NCI-H774 (cell line): ENCODE data around the gene PPP3CA.

ENCODE experiments used
- DNase-seq: peaks from one replicate; lab custom pipeline; 2025; lab: John Stamatoyannopoulos, UW

The PPP3CA gene

GRCh38 chr4:101175896-101176676 is 171.2 kb downstream of the PPP3CA start:
- no peak for DNase-seq

DNA sequence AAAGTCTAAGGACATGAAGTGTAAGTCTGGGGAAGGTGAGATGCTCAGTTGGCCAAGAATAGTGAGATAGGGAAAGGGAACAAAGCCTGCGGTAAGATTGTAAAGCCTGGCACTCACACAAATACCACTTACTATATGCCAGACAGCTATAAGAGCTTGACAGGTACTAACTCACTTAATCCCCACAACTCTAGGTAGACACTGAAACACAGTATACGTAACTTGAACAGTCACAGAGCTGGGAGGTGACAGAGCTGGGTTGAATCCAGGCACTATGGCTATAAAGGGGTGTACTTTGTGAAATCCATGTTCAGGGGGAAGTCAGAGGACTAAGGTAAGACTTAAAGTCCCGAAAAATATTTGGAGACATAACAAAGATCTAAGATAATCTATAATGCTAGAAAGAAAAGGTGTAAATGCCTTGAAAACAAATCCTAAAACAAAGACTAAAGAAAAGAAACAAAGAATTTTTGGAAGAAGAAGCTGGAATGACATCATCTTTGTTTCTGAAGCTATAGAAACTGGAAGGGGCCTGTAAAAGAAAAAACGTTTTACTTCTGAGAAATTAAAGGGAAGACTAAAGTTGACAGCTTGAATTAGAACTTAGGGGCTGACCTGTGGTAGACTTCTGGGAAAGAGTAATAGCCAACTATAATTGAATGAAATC is 172.5 kb downstream of the PPP3CA start:
- DNase-seq, result no peak

DNA sequence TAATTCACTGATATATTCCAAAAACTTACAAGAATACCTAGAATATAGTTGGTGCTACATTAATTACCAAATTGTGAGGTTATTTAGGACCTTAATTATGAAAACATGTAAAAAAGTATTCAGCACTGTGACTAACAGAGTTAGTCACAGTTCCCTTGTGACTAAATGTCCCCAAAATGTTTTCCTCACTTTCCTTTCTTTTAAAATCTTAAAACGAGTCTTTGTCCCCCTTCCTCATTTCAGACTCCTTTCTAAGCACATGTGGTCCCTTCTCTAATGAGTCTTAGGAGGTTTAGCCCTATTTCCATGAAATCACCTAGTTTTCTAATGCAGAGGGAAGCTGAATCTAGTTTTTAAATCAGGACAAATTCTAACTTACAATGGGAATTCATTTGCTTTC is 175.0 kb downstream of the PPP3CA start:
- DNase-seq, result no peak

DNA sequence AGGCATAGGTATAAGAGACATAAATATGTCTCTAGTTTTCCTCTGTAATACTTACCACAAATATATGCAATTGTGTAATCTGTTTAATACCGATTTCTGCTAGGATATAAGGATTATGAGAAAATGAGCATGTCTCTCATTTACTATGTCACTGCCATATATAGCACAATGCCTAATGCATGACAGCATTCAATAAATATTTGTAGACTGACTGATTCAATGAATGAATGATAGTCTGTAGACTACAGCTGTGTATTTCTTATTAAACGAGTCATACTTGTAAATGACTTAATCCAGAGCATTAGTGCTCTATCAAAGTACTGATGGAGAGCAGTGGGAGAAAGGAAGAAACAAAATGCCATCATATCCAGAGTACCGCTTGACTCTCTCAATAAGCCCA is 175.6 kb downstream of the PPP3CA start:
- no peak for DNase-seq

DNA sequence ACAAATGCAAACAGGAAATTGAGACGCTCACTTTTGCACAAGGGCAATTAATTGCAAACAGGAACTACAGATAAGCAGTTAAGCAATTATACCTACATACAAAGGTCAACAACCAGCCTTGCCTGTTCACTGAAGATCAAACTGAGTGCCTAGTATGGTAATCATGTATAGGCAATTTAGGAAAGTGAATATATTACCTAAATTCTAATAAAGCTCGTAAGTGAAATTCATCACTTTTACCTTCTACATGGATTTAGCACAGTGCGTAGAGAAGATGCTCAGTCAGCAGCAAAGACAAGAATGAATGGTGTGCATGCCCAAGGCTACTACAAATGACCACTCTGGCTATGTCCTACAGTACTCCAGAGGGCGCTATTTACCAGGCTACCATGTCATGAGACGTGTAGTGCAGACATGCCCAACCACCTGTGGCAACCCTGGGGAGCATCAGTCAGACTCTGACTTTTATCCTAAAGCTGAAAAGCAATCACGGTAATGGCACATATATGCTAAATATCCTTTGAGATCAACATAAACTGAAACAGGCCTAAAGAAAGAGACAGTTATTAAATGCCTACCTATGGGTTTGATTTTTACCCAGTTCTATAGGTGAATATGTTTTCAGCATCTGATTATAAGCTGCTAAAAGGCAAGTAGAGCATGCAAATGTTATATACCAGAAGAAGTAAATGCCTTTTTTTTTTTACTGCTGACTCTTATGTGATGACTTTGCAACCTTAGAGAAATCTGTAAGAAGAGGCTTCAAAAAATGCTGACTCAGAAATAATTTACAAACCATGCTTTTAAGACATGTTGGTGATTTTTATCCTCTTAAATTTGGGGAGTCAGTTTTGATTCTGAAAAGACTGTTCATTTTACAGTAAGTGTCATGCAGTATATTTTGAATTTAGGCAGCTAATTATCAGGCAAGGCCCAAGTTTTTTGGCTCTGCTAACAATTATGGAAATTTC is 178.0 kb downstream of the PPP3CA start:
- DNase-seq, result peak; percentile 43

GRCh38 chr4:101163936-101164335 is 183.4 kb downstream of the PPP3CA start:
- DNase-seq, result no peak

- DNase-seq, result no peak
These were observed 184.3 kb downstream of the PPP3CA start for GRCh38 chr4:101162990-101163380.

DNA sequence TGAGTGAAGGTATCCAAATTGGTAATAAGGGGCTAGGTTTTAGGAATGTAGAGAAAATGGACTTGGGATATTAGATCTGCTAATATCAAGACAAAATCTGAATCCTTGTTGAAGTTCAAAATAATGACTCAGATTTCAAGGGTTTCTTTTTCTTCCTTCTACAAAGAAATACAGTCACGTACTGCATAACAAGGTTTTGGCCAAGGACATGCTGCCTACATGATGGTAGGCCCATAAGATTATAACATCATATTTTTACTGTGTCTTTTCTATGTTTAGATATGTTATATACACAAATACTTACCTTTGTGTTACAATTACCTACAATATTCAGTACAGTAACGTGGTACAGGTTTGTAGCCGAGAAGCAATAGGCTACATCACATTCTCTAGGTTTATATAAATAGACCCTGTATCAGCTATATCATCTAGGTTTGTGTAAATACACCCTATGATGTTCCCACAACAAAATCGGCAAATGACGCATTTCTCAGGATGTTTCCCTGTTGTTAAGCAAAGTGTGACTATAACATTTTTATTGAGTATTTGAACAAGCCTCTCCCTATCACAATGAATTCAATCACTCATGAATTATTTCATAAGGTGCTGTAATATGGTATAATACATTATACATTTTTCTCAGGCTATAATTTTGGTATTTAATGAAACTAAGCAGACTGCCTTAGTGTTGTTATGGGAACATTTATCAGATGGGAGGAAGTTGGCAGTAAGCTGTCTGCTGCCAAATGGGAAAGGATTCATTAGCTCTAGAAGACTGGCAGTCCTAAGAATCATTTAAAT is 186.3 kb downstream of the PPP3CA start:
- DNase-seq, result no peak

GRCh38 chr4:101158507-101158906 is 188.8 kb downstream of the PPP3CA start:
- DNase-seq, result no peak

- no peak for DNase-seq
These were observed 189.2 kb downstream of the PPP3CA start for GRCh38 chr4:101158134-101158482.

DNA sequence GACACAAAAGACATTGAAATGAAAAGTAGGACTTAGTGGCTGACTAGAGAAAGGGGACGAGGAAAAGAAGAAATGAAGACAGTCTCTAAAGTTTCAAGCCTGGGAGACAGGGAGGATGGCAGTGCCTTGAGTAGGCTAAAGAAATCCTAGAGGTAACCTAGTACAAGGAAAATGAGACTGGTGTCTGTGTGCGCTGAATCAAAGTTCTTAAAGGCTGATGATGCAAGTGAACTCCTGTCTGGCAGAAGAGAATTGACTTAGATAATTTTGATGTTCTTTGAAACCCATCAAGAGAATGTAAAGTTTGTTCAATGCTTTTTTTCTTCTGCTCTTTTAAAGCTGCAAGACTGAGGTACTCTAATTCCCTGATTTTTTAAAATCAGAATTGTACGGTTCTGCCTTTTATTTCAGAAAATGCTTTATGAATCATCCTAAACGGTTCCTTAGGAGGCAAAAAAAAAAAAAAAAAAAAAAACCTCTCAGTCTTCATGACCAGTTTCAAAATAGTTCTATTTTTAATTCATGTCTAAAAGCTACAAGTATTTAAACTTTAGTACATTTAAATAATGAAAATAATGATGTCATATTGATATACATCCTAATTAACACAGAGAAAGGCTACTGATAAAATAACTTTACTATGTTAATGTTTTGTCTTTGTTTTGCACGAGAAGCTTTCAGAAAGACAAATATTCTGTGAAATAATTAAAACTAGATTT is 189.8 kb downstream of the PPP3CA start:
- DNase-seq, result no peak

- DNase-seq, result no peak
These were observed 190.6 kb downstream of the PPP3CA start for GRCh38 chr4:101156619-101157310.

DNA sequence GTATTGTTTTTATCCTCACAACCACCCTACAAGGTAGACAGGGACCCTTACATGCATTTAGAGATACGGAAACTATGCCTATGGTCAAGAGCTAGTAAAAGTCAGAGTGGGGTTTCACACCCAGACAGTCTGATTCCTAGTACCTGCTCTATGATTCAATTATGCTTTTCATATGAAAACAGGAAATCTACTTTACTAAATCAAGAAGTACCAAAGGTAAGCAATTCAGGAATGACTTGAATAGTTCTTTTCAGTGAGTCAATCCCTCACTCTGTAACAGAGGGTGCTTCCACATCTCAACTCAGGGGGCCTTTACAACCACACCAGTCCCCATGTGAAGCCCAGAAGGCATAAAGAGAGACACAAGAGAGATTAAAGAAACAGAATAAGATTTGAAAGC is 191.4 kb downstream of the PPP3CA start:
- no peak for DNase-seq

GRCh38 chr4:101155368-101155767 is 192.0 kb downstream of the PPP3CA start:
- DNase-seq, result no peak

GRCh38 chr4:101153653-101154052 is 193.7 kb downstream of the PPP3CA start:
- DNase-seq, result no peak

- DNase-seq, result no peak
These were observed 194.8 kb downstream of the PPP3CA start for GRCh38 chr4:101152521-101152920.

DNA sequence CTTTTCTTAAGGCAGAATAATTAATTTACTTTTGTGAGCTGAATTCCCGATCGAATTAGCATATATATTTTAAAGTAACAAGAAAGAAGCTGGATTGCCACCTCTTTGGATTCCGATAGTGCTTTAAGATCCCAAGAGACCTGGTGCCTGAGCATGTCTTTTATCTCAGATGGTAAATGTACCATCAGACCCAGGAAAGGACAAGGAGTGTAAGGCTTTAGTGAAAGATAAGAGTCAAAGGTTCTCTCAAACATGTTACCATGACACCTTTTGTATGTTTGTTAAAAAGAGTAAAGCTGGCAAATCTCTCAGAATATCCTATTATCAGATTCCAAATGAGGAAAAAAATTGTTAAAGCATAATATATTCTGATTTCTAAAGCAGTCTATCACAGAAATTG is 198.8 kb downstream of the PPP3CA start:
- DNase-seq, result no peak

GRCh38 chr4:101147283-101147682 is 200.0 kb downstream of the PPP3CA start:
- DNase-seq, result no peak

DNA sequence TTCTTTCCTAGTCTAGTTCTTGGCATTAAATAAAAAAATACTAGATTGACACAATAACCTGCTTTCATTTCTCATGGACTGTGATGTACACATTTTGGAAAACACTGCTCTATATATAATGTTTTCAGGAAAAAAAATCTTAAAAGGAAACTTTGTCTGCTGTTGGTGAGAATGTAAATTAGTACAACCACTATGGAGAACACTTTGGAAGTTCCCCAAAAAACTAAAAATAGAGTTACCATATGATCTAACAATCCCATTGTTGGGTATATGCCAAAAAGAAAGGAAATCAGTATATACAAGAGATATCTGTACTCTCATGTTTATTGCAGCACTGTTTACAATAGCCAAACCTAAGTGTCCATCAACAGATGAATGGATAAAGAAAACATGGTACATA is 202.3 kb downstream of the PPP3CA start:
- no peak for DNase-seq

- DNase-seq, result no peak
These were observed 205.1 kb downstream of the PPP3CA start for GRCh38 chr4:101142259-101142658.

DNA sequence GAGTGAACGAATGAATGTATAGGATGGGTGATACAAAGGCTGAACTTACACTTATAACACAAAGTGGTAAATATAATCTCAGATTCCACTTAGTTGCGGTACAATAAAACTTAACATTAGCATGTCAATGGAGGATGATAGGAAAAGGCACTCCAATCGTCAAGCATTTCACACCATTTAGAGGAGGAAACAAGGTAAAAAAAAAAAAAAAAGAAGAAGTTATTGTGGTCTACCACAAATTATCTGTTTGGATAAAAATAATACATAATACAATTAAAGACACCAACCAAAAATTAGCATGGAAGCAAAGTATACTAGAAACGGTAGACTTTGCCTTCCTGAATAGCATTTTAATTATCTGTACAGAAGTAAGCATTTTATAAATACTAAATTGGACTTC is 205.5 kb downstream of the PPP3CA start:
- no peak for DNase-seq
